ENCODE measurements around the gene NUP133. TPM values are rescaled to one million over a fixed set of nuclear protein-coding genes. Genes with fewer than 3 reads are reported as not detected.
"Not testable (repeated sequence)": the region's sequence is repeated elsewhere in the genome, so short reads cannot be mapped to it uniquely, and the experiment has no call there.

NUP133 gene
- total RNA-seq, 3 donors from 2014 or later, result 29.4 to 48.4 (median 31.8) TPM

DNA sequence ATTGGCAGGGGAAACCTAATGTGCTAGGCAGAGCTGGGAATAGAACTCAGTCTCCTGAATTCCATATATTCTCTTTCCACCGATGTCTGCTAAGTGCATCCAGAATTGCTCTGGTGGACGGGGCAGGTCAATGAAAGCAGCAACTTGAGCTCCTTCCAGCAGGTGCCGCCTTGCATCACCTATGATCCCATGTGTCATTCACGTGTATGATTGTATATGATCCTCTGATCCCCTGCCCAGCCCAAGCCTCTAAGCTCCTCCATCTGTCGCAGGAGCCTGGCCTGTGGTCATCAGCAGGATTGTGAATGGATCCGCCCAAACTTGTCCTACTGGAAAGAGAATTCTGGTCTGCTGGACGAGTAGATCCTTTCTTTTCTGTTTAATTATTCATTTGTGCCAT, 87.4 kb downstream of the NUP133 start:
- Histone ChIP-seq H3K4me3 (no peak overlapping the region), H3K27ac (no peak overlapping the region), H3K9me3 (peaks cover 3 to 5% of the 10 kb centered on the region in 2 donors), H3K4me1 (no peaks in the 10 kb centered on the region), H3K36me3 (no peaks in the 10 kb centered on the region), H3K27me3 (no peaks in the 10 kb centered on the region)
- no peak for DNase-seq (ENCODE audit: low spot score in 2 of 2)
- TF ChIP-seq, protein P1, sequence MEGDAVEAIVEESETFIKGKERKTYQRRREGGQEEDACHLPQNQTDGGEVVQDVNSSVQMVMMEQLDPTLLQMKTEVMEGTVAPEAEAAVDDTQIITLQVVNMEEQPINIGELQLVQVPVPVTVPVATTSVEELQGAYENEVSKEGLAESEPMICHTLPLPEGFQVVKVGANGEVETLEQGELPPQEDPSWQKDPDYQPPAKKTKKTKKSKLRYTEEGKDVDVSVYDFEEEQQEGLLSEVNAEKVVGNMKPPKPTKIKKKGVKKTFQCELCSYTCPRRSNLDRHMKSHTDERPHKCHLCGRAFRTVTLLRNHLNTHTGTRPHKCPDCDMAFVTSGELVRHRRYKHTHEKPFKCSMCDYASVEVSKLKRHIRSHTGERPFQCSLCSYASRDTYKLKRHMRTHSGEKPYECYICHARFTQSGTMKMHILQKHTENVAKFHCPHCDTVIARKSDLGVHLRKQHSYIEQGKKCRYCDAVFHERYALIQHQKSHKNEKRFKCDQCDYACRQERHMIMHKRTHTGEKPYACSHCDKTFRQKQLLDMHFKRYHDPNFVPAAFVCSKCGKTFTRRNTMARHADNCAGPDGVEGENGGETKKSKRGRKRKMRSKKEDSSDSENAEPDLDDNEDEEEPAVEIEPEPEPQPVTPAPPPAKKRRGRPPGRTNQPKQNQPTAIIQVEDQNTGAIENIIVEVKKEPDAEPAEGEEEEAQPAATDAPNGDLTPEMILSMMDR (IDR thresholded peaks at IDR 0.05), result no peak
- TF ChIP-seq POLR2A (IDR thresholded peaks at IDR 0.05), result no peak
- no peak for TF ChIP-seq POLR2AphosphoS5 (IDR thresholded peaks at IDR 0.05)
- intact Hi-C loops (cut with DNase I; ENCODE audit: low total_unique reads), result no loop called here

DNA sequence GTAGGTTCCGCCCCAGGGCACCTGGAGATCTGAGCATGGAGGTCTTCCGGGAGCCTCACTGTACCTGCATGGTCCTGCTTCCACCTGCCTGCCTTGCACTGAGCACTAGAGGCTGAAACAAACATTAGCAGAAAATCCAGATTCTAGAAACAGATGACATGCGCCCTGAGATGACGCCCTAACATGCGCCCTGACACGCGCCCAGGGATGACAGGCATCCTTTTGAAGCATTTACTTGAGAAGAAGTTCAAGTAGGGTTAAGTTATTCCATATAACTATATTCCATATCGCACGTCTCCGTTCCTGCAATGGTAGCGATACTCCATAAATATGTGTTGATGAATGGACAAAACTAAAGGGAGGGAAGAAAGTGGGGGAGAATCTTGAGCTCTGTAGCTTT, 87.9 kb downstream of the NUP133 start:
- H3K36me3 ChIP-seq, result no peaks in the 10 kb centered on the region
- no peaks in the 10 kb centered on the region for H3K27me3 ChIP-seq
- no peak for TF ChIP-seq POLR2AphosphoS5 (IDR thresholded peaks at IDR 0.05)
- TF ChIP-seq POLR2A (IDR thresholded peaks at IDR 0.05), result no peak
- TF ChIP-seq, protein P1 (IDR thresholded peaks at IDR 0.05), result no peak
- no peak overlapping the region for H3K4me3 ChIP-seq
- peaks cover 3 to 5% of the 10 kb centered on the region in 2 donors for H3K9me3 ChIP-seq
- no peak overlapping the region for H3K27ac ChIP-seq
- intact Hi-C loops (cut with DNase I; ENCODE audit: low total_unique reads), result no loop called here
- H3K4me1 ChIP-seq, result no peaks in the 10 kb centered on the region
- DNase-seq (ENCODE audit: low spot score in 2 of 2), result no peak

DNA sequence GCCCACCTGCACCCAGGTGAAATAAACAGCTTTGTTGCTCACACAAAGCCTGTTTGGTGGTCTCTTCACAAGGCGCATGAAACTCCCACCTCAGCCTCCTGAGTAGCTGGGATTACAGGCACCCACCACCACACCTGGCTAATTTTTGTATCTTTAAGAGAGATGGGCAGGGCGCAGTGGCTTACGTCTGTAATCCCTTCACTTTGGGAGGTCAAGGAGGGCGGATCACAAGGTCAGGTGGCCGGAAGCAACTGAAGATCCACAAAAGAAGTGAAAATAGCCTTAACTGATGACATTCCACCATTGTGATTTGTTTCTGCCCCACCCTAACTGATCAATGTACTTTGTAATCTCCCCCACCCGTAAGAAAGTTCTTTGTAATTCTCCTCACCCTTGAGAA, 89.6 kb downstream of the NUP133 start:
- not testable (repeated sequence) for H3K36me3 ChIP-seq

DNA sequence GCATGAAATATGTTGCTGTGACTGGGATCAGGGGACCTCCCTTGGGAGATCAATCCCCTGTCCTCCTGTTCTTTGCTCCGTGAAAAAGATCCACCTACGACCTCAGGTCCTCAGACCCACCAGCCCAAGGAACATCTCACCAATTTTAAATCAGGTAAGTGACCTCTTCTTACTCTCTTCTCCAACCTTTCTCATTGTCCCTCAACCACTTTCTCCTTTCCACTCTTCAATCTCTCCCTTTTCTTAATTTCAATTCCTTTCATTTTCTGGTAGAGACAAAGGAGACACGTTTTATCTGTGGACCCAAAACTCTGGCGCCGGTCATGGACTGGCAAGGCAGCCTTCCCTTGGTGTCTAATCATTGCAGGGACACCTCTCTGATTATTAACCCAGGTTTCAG, 95.3 kb downstream of the NUP133 start:
- H3K27ac ChIP-seq; intact Hi-C loops (cut with DNase I; ENCODE audit: low total_unique reads); H3K4me1 ChIP-seq; DNase-seq (ENCODE audit: low spot score in 2 of 2); H3K36me3 ChIP-seq; H3K9me3 ChIP-seq; H3K4me3 ChIP-seq: not testable (repeated sequence)
- peaks cover 0 to 28% of the 10 kb centered on the region in 2 donors for H3K27me3 ChIP-seq

More for the DNA sequence above, 89.6 kb downstream of the NUP133 start:
- H3K27me3 ChIP-seq; H3K4me1 ChIP-seq; H3K9me3 ChIP-seq; H3K4me3 ChIP-seq; DNase-seq (ENCODE audit: low spot score in 2 of 2); intact Hi-C loops (cut with DNase I; ENCODE audit: low total_unique reads); H3K27ac ChIP-seq: not testable (repeated sequence)

DNA sequence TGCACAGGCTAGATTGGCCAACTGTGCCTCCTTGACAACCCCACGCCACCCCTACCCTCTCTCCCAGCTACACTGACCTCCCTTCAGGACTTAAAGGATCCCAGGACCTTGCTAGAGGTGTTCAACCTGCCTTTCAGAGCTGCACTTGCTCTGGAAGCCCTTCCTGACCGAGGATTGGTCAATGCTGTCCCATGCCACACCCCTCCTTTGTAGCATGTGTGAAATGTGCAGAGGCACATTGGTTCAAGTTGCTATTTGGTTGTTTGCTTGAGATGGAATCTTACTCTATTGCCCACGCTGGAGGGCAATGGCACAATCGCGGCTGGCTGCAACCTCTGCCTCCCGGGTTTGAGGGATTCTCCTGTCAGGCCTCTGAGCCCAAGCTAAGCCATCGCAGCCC, 96.1 kb downstream of the NUP133 start:
- no peaks in the 10 kb centered on the region for H3K36me3 ChIP-seq
- H3K9me3 ChIP-seq, result no peaks in the 10 kb centered on the region
- peaks cover 0 to 36% of the 10 kb centered on the region in 2 donors for H3K27me3 ChIP-seq
- no peak overlapping the region for H3K4me3 ChIP-seq
- intact Hi-C loops (cut with DNase I; ENCODE audit: low total_unique reads), result no loop called here
- no peak for DNase-seq (ENCODE audit: low spot score in 2 of 2)
- no peak overlapping the region for H3K27ac ChIP-seq
- TF ChIP-seq POLR2AphosphoS5 (IDR thresholded peaks at IDR 0.05) (no peak), POLR2A (IDR thresholded peaks at IDR 0.05) (no peak)
- TF ChIP-seq, protein P1 (IDR thresholded peaks at IDR 0.05), result no peak
- no peaks in the 10 kb centered on the region for H3K4me1 ChIP-seq

DNA sequence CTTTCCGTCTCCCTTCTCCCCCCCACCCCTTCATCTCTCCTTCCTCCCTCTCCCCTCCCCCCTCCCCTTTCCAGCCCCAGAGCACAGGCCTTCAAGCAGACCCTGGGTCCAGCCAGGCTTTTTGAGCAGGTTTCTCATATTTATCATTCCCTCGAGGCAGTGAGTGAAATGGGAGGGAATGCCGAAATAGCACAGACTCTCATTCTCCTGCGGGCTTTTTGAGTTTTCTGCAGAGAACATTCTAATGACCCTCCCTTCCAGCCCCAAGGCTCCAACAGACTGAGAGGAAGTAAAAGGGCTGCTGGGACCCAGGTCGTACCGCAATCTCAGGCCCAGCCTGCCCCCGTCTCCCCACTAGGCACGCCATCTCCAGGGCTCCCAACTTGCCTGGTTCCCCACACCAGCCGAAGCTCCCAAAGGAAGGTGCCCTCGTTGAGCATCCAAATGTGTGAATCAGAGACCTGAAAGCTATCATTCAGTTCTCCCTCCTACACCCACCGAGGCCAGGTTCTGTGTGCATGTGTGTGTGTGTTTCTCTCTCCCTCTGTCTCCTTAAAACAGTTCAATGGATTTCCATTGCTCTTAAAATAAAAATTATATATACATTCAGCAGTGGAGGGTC, 96.6 kb downstream of the NUP133 start:
- H3K4me1 ChIP-seq, result no peaks in the 10 kb centered on the region
- no peaks in the 10 kb centered on the region for H3K36me3 ChIP-seq
- H3K27me3 ChIP-seq, result peaks cover 0 to 41% of the 10 kb centered on the region in 2 donors
- intact Hi-C loops (cut with DNase I; ENCODE audit: low total_unique reads), result no loop called here
- no peak for TF ChIP-seq POLR2A (IDR thresholded peaks at IDR 0.05)
- TF ChIP-seq, protein P1 (IDR thresholded peaks at IDR 0.05), result no peak
- no peak overlapping the region for H3K4me3 ChIP-seq
- no peak for DNase-seq (ENCODE audit: low spot score in 2 of 2)
- no peak overlapping the region for H3K27ac ChIP-seq
- no peaks in the 10 kb centered on the region for H3K9me3 ChIP-seq

All from breast epithelium (tissue), 4 donors.